Osteocyte (in vitro differentiated cells): ENCODE data around the gene ABHD8. TPM values are rescaled to one million over a fixed set of nuclear protein-coding genes. Genes with fewer than 3 reads are reported as not detected.

Experiments used
- DNase-seq: peaks from one replicate; pipeline ENCODE4 v3.0.0; 2021; ENCODE audit warnings: mixed read lengths; ENCODE audit not compliant: unreplicated experiment; ENCODE audit errors: extremely low spot score
- H3K27ac Mint-ChIP-seq: one replicate; pipeline ENCODE4 v1.8.0; 2021; ENCODE audit warnings: mild to moderate bottlenecking, mixed read lengths; ENCODE audit not compliant: unreplicated experiment
- H3K27me3 Mint-ChIP-seq: one replicate; pipeline ENCODE4 v1.8.0; 2021; ENCODE audit warnings: mixed read lengths; ENCODE audit not compliant: unreplicated experiment
- H3K36me3 Mint-ChIP-seq: one replicate; pipeline ENCODE4 v1.8.0; 2021; ENCODE audit warnings: mixed read lengths; ENCODE audit not compliant: unreplicated experiment
- H3K4me1 Mint-ChIP-seq: one replicate; pipeline ENCODE4 v1.8.0; 2021; ENCODE audit warnings: mixed read lengths; ENCODE audit not compliant: unreplicated experiment
- H3K4me3 Mint-ChIP-seq: one replicate; pipeline ENCODE4 v1.8.0; 2021; ENCODE audit warnings: mild to moderate bottlenecking, moderate library complexity, mixed read lengths; ENCODE audit not compliant: unreplicated experiment
- H3K9me3 Mint-ChIP-seq: one replicate; pipeline ENCODE4 v1.8.0; 2021; ENCODE audit warnings: mixed read lengths; ENCODE audit not compliant: unreplicated experiment
- total RNA-seq: library from RNA; stranded (reverse); gene quantifications from 2 replicates; pipeline ENCODE4 v1.2.1, GENCODE V29; 2021
- TF ChIP-seq, protein P1 (sequence below): fragments of 200-600 bp; sonication (generic); IDR thresholded peaks from 2 replicates; pipeline ENCODE4 v1.5.0; 2021; ENCODE audit warnings: antibody characterized with exemption, mild to moderate bottlenecking, moderate library complexity

ABHD8 gene
- total RNA-seq, 1 donor from 2014 or later: 5.0 TPM

DNA sequence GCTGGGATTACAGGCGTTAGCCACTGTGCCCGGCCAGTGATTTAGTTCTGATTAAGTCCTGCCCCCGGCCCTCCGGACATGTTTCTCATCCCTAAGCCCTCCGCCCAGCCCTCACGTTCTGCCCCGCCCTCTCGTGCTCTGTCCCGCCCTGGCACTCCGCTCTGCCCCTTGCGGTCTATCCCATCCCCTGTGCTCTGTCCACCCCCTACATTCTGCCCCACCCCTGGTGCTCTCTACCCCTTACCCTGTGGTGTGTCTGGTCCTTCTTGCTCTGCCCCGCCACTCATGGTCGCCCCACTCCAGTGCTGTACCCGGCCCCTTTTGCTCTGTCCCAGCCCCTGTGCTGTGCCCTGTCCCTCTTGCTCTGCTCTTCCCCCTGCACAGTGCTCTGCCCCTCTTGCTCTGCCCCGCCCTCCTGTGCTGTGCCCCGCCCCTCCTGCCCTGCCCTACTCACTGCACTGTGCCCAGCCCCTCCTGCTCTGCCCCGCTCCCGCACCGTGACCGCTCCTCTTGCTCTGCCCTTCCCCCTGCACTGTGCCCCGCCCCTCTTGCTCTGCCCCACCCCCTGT is 37.2 kb upstream of the ABHD8 start:
- TF ChIP-seq, protein P1, sequence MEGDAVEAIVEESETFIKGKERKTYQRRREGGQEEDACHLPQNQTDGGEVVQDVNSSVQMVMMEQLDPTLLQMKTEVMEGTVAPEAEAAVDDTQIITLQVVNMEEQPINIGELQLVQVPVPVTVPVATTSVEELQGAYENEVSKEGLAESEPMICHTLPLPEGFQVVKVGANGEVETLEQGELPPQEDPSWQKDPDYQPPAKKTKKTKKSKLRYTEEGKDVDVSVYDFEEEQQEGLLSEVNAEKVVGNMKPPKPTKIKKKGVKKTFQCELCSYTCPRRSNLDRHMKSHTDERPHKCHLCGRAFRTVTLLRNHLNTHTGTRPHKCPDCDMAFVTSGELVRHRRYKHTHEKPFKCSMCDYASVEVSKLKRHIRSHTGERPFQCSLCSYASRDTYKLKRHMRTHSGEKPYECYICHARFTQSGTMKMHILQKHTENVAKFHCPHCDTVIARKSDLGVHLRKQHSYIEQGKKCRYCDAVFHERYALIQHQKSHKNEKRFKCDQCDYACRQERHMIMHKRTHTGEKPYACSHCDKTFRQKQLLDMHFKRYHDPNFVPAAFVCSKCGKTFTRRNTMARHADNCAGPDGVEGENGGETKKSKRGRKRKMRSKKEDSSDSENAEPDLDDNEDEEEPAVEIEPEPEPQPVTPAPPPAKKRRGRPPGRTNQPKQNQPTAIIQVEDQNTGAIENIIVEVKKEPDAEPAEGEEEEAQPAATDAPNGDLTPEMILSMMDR: no peak
- H3K4me1 Mint-ChIP-seq: peaks cover 11% of the 10 kb centered on the region
- no peak overlapping the region for H3K27ac Mint-ChIP-seq
- no peak for DNase-seq
- no peak overlapping the region for H3K4me3 Mint-ChIP-seq
- H3K9me3 Mint-ChIP-seq: no peaks in the 10 kb centered on the region
- H3K36me3 Mint-ChIP-seq: peaks cover 1% of the 10 kb centered on the region
- no peaks in the 10 kb centered on the region for H3K27me3 Mint-ChIP-seq

DNA sequence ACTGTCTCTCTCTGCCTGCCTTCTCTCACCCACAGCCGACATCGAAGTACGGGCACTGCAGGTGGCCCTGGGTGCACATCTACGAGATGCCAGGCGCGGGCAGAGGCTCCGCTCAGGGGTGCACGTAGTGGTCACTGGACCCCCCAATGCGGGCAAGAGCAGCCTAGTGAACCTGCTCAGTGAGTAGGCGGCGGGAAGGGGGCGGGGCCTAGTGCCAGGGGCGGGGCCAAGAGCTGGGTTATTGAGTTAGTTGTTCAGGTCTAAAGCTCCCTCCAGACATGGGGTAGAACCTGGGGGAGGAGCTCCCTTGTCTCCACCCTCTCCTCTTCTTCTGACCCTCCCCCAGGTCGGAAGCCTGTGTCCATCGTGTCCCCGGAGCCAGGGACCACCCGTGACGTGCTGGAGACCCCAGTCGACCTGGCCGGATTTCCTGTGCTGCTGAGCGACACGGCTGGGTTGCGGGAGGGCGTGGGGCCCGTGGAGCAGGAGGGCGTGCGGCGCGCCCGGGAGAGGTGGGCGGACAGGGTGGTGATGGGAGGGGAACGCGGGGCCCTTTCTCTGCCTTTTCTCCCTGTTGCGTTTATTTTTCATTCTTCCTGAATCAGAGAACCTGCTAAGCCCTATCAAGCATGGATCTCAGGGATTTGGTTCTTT is 36.0 kb upstream of the ABHD8 start:
- Mint-ChIP-seq H3K36me3 (peaks cover 1% of the 10 kb centered on the region), H3K27me3 (no peaks in the 10 kb centered on the region), H3K4me3 (peak overlapping the region; percentile 32), H3K9me3 (no peaks in the 10 kb centered on the region), H3K27ac (no peak overlapping the region), H3K4me1 (peaks cover 18% of the 10 kb centered on the region)
- no peak for DNase-seq
- TF ChIP-seq, protein P1: no peak

DNA sequence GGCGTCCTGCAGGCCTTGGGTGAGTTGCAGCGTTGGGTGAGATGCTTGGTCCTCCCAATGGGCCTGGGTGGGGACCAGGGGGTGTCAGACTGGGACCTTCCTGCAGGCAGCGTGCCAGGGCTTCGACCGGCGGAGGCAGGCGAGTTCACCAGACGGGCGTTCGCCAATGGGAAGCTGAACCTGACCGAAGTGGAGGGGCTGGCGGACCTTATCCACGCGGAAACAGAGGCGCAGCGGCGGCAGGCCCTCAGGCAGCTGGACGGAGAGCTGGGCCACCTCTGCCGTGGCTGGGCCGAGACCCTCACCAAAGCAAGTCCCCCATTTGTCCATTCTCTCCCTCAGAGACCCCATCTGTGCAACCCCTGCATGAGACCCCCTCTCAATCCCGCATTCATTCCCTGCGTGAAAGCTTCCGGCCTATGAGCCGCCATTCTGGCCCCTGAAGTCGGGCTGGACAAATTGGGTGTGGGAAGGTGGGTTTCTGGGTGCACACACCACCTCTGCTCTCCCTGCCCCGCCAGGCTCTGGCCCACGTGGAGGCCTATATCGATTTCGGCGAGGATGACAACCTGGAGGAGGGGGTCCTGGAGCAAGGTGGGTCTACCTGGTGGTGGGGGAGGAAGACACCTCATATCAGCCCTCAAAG is 35.3 kb upstream of the ABHD8 start:
- Mint-ChIP-seq H3K4me1 (peaks cover 21% of the 10 kb centered on the region), H3K27ac (no peak overlapping the region), H3K4me3 (peak overlapping the region; percentile 99), H3K27me3 (no peaks in the 10 kb centered on the region), H3K9me3 (no peaks in the 10 kb centered on the region), H3K36me3 (peaks cover 1% of the 10 kb centered on the region)
- no peak for DNase-seq
- TF ChIP-seq, protein P1: no peak

DNA sequence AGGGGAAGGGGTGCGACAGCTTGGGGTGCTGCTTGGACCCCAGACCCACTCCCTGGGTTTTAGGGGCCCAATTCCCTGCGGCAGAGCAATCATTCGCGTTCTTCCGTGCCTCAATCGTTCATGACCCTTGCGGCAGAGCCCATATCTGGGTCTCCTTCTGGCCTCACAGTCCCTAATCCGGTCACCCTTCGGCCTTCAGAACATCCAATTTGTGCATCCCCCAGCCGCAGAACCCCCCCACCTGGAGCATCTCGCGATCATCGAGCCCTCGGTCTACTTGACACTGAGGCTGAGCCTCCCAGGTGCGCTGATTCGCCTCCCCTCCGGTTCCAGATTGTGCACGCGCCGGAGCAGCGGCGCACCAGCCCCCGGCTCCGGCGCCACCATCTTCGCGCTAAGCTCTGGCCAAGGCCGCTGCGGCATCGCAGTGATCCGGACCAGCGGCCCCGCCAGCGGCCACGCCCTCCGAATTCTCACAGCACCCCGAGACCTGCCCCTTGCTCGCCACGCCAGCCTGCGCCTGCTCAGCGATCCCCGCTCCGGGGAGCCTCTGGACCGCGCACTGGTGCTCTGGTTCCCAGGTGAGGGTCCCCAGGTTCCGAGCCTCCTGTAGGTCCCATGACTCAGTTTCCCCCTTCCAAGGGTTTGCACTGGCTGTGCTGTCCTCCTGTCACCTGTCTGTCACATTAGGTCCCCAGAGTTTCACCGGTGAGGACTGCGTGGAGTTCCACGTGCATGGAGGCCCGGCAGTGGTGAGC is 34.6 kb upstream of the ABHD8 start:
- peaks cover 1% of the 10 kb centered on the region for H3K36me3 Mint-ChIP-seq
- H3K4me3 Mint-ChIP-seq: peak overlapping the region; percentile 99
- TF ChIP-seq, protein P1: no peak
- no peak for DNase-seq
- H3K9me3 Mint-ChIP-seq: no peaks in the 10 kb centered on the region
- H3K27me3 Mint-ChIP-seq: no peaks in the 10 kb centered on the region
- H3K27ac Mint-ChIP-seq: peak overlapping the region; percentile 41
- H3K4me1 Mint-ChIP-seq: peaks cover 23% of the 10 kb centered on the region
